HG02943 (cell line): ENCODE measurements around the gene DLX4.

Experiments
- ATAC-seq: cut with Tn5 transposase; IDR thresholded peaks from one replicate; pipeline ENCODE4 v1.9.1; 2021; ENCODE audit warnings: mild to moderate bottlenecking, low read depth, moderate library complexity; ENCODE audit not compliant: unreplicated experiment

Gene DLX4

GRCh38 chr17:49946208-49946607 is 22.8 kb upstream of the DLX4 start:
- ATAC-seq, result no peak

GRCh38 chr17:49946964-49947584 is 21.9 kb upstream of the DLX4 start:
- no peak for ATAC-seq

GRCh38 chr17:49949634-49950033 is 19.4 kb upstream of the DLX4 start:
- no peak for ATAC-seq

GRCh38 chr17:49951362-49952082 is 17.5 kb upstream of the DLX4 start:
- ATAC-seq, result no peak

GRCh38 chr17:49952209-49952911 is 16.6 kb upstream of the DLX4 start:
- ATAC-seq, result no peak

- ATAC-seq, result no peak
Measured at GRCh38 chr17:49952912-49953497, 16.0 kb upstream of the DLX4 start.

- no peak for ATAC-seq
Measured at GRCh38 chr17:49955157-49955556, 13.8 kb upstream of the DLX4 start.

- no peak for ATAC-seq
Measured at GRCh38 chr17:49956780-49957179, 12.2 kb upstream of the DLX4 start.

- no peak for ATAC-seq
Measured at GRCh38 chr17:49957350-49957749, 11.6 kb upstream of the DLX4 start.

- ATAC-seq, result no peak
Measured at GRCh38 chr17:49958723-49959122, 10.3 kb upstream of the DLX4 start.

- no peak for ATAC-seq
Measured at GRCh38 chr17:49959183-49959935, 9.6 kb upstream of the DLX4 start.

GRCh38 chr17:49962599-49963308 is 6.2 kb upstream of the DLX4 start:
- ATAC-seq, result no peak

GRCh38 chr17:49963309-49963625 is 5.7 kb upstream of the DLX4 start:
- ATAC-seq, result no peak

GRCh38 chr17:49963626-49964302 is 5.2 kb upstream of the DLX4 start:
- no peak for ATAC-seq

- no peak for ATAC-seq
Measured at GRCh38 chr17:49964303-49964768, 4.7 kb upstream of the DLX4 start.

GRCh38 chr17:49964769-49965523 is 4.0 kb upstream of the DLX4 start:
- ATAC-seq, result no peak

- no peak for ATAC-seq
Measured at GRCh38 chr17:49965524-49965909, 3.5 kb upstream of the DLX4 start.

- ATAC-seq, result no peak
Measured at GRCh38 chr17:49966767-49967166, 2.2 kb upstream of the DLX4 start.

- no peak for ATAC-seq
Measured at GRCh38 chr17:49967205-49967604, 1.8 kb upstream of the DLX4 start.
